ENCODE data around the gene KCNF1.

The KCNF1 gene, protein sequence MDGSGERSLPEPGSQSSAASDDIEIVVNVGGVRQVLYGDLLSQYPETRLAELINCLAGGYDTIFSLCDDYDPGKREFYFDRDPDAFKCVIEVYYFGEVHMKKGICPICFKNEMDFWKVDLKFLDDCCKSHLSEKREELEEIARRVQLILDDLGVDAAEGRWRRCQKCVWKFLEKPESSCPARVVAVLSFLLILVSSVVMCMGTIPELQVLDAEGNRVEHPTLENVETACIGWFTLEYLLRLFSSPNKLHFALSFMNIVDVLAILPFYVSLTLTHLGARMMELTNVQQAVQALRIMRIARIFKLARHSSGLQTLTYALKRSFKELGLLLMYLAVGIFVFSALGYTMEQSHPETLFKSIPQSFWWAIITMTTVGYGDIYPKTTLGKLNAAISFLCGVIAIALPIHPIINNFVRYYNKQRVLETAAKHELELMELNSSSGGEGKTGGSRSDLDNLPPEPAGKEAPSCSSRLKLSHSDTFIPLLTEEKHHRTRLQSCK

GRCh38 chr2:10911291-10912075 is at the start of gene KCNF1:
KCNF1 (plus strand) TSS chr2:10911934; CDS start chr2:10912427, 493 bp downstream.
- in situ Hi-C loops (cut with MboI; ENCODE audit: low sequenced_read_pairs): no loop called here

- in situ Hi-C loops (cut with MboI; ENCODE audit: low sequenced_read_pairs): no loop called here
Measured at GRCh38 chr2:10862330-10862729, 49.4 kb upstream of the KCNF1 start.

DNA sequence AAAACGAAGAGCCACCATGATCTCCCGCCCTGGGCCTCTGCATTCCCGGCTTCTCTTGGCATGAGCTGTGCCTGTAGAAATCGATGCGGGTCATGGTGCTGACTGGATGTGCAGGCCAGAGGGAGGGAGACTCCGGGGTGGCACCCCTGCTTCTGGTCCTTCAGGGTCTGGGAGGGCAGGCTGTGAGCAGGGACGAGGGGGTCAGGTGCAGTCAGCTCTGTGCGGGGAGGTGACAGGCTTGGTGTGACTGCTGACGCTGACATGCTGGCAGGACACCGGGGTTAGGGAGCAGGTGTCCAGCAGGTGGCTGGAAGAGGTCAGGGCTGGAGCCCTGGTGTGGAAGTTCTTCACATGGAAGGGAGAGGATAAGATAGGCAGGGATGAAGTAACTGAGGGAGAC is 48.7 kb upstream of the KCNF1 start:
- in situ Hi-C loops (cut with MboI; ENCODE audit: low sequenced_read_pairs): no loop called here

- in situ Hi-C loops (cut with MboI; ENCODE audit: low sequenced_read_pairs): no loop called here
Measured at GRCh38 chr2:10863837-10864236, 47.9 kb upstream of the KCNF1 start.

DNA sequence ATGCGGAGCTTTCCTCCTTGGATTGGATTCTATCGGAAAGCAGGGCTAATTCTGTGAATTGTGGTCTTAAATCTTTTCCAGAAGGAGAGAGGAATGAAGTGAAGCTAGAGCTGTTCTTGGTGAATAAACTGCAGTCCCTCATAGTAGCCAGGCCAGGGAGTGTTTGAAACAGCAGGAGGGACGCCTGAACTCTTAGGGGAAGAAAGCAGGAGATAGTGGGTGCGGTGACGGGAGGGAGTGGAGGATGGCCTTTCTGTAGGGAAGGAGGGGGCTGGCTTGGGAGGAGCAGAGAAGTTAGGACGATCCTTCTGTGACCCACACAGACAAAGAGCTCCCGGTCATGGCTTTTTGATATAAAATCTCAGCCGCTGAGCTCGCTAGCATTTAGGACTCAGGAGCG is 47.5 kb upstream of the KCNF1 start:
- in situ Hi-C loops (cut with MboI; ENCODE audit: low sequenced_read_pairs): no loop called here

GRCh38 chr2:10864861-10865636 is 46.7 kb upstream of the KCNF1 start:
- in situ Hi-C loops (cut with MboI; ENCODE audit: low sequenced_read_pairs): no loop called here

DNA sequence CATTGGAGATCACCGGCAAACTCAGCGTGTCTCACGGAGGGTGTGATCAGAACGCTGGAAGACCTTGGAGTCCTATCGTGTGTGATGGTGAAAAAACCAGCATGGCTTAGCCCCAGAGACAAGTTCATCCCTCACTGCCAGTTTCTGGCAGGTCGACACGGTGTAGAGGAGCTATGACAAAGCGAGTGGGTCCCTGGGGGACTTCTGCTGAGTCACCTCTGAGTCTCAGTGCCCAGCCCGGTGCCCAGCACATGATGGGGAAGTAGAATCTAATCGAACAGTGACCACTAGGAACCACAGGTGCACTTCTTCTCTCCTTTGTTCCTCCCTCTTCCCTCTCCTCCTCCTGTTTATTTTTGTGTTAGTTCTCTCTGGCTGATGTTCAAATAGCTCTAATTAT is 45.9 kb upstream of the KCNF1 start:
- in situ Hi-C loops (cut with MboI; ENCODE audit: low sequenced_read_pairs): no loop called here

GRCh38 chr2:10867692-10868420 is 43.9 kb upstream of the KCNF1 start:
- in situ Hi-C loops (cut with MboI; ENCODE audit: low sequenced_read_pairs): no loop called here

DNA sequence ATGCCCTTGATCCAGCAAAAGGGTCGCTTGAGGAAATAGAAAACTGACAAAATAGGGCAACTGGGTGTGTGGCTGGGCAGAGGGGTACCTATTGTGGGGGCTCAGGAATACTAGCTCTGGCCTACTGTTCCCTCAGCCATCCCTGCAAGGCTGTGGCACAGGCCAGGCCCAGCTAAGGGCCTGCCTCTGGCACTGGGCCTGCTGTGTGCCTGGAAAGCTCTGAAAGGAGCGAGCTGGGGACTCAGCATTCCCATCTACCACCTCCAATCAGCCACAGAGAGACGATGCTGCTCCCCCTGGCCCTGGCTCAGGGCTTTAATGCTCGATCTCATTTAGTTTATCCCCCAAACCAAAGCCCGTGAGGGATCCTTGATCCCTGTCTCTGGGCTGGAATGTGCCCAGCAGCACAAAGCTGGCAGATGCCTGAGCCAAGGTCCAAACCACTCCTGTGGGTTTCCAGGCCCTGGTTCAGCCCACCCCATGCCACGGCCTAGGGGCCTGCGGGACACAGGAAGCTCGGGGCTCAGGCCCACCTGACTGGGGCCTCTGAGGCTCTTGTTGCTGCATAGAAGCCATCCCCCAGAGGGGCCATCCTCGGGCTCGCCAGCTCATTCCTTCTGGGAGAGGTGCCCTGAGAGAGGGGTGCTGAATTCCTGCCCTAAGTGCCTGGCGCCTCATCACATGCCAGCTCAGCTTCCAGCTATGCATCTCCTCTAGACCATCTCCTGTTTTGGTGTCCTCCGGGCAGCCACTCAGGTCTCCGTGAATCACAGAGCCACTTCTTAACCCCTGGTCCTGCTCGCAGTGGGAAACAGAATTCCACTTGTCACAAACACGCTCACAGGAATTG is 43.0 kb upstream of the KCNF1 start:
- in situ Hi-C loops (cut with MboI; ENCODE audit: low sequenced_read_pairs): no loop called here

GRCh38 chr2:10871978-10872377 is 39.8 kb upstream of the KCNF1 start:
- in situ Hi-C loops (cut with MboI; ENCODE audit: low sequenced_read_pairs): no loop called here

DNA sequence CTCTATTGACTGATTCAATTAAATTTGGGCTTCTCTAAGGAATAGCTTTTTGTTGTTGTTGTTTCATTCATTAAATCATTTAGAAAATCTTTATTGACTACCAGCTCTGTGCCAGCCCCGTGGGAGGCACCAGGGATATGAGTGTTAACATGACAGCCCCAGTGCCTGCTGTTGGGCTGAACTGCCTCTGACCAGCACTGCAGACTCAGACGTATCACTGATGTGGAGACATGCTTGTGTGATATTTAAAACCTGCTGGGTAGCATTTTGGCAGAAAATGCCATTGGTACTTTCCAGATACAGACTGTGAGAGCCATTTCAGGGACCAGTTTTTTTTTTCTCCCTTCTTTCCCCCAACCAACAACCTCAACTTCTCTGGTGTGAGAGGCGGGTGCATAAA is 38.6 kb upstream of the KCNF1 start:
- in situ Hi-C loops (cut with MboI; ENCODE audit: low sequenced_read_pairs): no loop called here

DNA sequence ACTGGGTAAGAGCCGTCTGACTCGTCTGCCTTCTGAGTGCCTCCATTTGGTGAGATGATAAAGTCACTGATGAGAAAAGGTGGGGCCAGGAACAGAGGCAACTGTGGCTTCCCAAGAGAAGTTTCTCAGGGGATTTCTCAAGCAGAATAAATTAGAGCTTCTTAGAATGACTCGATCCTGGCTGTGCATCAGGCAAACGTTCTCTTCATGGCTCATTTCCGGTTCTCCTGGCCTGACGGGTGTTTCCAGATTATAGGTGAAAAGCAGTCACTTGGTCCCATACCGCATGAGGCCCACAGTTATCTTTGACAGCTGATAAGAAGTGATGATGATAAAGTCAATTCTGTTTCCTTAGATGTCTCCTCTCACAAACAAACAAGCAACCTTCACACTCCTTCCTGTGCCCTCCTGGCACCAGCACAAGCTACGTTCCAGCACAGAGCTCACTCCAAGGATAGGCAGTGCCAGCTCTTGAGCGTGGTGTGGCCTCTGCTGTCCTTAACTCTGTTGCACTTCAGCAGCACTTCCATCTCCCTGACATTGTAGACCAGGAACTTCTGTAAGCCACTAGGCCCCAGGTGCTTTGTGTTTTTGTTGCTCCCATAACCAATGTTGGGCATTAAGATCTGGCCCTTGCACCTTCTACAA is 37.8 kb upstream of the KCNF1 start:
- in situ Hi-C loops (cut with MboI; ENCODE audit: low sequenced_read_pairs): no loop called here

DNA sequence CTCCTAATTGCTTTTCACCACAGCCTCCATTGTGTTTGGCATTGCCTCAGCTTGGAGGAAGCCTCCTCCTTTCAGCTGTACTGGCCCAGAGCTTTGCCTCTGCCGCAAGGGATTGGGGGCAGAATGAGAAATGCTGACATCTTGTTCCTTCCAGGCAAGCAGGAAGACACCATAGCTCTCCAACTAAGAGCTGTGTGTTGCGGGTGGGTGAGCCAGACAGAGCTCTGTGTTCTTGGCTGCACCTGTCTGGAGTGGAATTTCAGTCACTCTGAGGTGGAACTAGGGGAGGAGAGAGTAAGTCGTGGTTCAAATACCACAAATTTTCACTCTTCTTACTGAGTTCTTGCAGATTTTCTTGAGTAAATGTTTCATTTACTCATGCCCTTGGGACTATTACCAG is 36.6 kb upstream of the KCNF1 start:
- in situ Hi-C loops (cut with MboI; ENCODE audit: low sequenced_read_pairs): no loop called here

DNA sequence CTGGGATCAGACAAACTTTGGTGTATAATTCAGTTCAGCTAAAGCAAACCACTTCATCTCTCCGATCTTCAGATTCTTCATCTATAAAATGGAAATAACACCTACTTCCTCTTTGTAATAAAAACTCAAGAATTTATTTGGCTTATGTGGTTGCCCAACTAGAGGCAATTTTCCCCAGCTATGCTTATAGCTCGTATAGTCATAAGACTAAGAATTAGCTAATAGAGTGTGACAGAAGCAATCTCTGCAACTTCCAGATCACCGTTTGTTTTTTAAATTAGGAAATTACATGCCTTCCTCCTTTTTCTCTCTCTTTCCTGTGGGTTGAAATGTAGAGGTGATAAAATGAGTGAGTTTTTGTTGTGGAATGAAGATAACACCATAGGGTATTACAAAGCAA is 35.3 kb upstream of the KCNF1 start:
- in situ Hi-C loops (cut with MboI; ENCODE audit: low sequenced_read_pairs): no loop called here

GRCh38 chr2:10876963-10877362 is 34.8 kb upstream of the KCNF1 start:
- in situ Hi-C loops (cut with MboI; ENCODE audit: low sequenced_read_pairs): no loop called here

GRCh38 chr2:10877651-10878111 is 34.1 kb upstream of the KCNF1 start:
- in situ Hi-C loops (cut with MboI; ENCODE audit: low sequenced_read_pairs): no loop called here

DNA sequence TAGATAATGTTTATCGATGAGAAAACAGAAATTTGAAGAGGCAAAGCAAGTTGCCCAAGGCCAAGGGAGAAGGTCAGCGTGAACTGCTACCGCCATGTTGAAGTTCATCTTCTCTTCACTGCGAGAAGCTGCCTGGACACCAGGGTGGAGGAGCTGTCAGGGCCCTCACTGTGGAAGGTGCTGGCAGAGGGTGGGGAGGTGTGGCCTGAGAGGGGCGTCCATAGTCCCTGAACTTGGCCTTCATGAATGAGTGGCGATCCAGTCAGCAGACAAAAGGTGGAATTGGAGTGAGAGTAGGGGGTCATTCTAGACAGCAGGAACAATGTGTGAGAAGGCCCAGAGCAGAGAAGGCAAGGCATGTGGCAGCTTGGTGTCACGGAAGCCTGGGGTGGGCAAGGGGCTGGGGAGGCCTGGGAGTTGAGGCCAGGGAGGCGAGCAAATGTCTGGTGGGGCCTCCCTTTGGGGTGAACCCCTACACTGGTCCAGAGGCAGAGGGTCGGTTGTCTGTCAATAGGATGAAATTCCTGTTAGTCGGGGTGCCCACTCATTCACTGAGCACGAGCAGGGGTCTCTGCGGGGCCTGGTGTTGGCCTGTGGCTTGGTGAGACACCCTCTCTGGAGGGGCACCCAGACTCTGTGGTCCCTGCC is 33.3 kb upstream of the KCNF1 start:
- in situ Hi-C loops (cut with MboI; ENCODE audit: low sequenced_read_pairs): no loop called here

DNA sequence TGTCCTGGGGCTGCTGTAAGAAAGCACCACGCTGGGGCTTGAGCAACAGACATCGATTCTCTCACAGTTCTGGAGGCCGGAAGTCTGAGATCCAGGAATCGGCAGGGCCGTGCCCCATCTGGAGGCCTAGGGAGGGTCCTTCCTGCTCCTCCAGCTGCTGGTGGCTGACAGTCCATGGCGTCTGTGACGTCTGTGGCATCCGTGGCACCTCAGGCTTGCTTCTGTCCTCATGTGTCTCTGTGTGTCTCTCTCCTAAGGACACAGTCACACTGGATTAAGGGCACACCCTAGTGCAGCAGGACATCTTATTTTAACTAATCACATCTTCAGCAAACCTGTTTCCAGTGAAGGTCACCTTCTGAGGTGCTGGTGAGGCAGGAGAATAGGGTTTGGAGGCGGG is 32.6 kb upstream of the KCNF1 start:
- in situ Hi-C loops (cut with MboI; ENCODE audit: low sequenced_read_pairs): no loop called here
